Kidney (tissue), 14 donors: ENCODE data around the gene LCOR. TPM values are rescaled to one million over a fixed set of nuclear protein-coding genes. Genes with fewer than 3 reads are reported as not detected.

Experiments
- DNase-seq, 5 donors: peaks; one replicate each; pipeline ENCODE4 v3.0.0-alpha.2; 2013 to 2020
- FAIRE-seq: peaks from 2 replicates; lab custom pipeline; 2012; peaks lifted over from hg19 to GRCh38; lab: Jason Lieb, UNC
- H3K27ac ChIP-seq, 2 donors: one replicate each; pipeline ENCODE4 v1.7.0; 2013; ENCODE audit warnings: low read depth in 2 of 2, low read length in 2 of 2, inconsistent platforms in 1 of 2
- H3K27me3 ChIP-seq: one replicate; pipeline ENCODE4 v1.7.1; 2013; ENCODE audit warnings: low read length, inconsistent platforms; ENCODE audit not compliant: control insufficient read depth, insufficient read depth
- H3K36me3 ChIP-seq, 3 donors: one replicate each; pipeline versions ENCODE4 v1.7.0 to v1.7.1; 2013; ENCODE audit warnings: low read length in 3 of 3, control low read depth in 1 of 3, inconsistent platforms in 1 of 3; ENCODE audit not compliant: insufficient read depth in 3 of 3, control insufficient read depth in 2 of 3
- H3K4me1 ChIP-seq, 3 donors: one replicate each; pipeline versions ENCODE4 v1.7.0 to v1.7.1; 2013; ENCODE audit warnings: low read length in 3 of 3, inconsistent platforms in 1 of 3, low read depth in 1 of 3; ENCODE audit not compliant: control insufficient read depth in 2 of 3, insufficient read depth in 2 of 3
- H3K4me3 ChIP-seq, 3 donors: one replicate each; pipeline versions ENCODE4 v1.7.0 to v1.8.1; 2013; ENCODE audit warnings: low read length in 3 of 3, control low read depth in 1 of 3, inconsistent platforms in 1 of 3
- H3K9ac ChIP-seq, 3 donors: one replicate each; pipeline versions ENCODE4 v1.7.0 to v1.7.1; 2013; ENCODE audit warnings: low read length in 3 of 3, control low read depth in 1 of 3, inconsistent platforms in 1 of 3
- H3K9me3 ChIP-seq, 3 donors: one replicate each; pipeline versions ENCODE4 v1.7.0 to v1.7.1; 2013; ENCODE audit warnings: low read length in 3 of 3, control low read depth in 1 of 3, inconsistent platforms in 1 of 3; ENCODE audit not compliant: control insufficient read depth in 2 of 3, insufficient read depth in 1 of 3
- CTCF ChIP-seq: IDR thresholded peaks from 3 replicates; pipeline ENCODE4 v1.5.1; 2012; ENCODE audit warnings: mild to moderate bottlenecking, moderate library complexity, borderline replicate concordance; ENCODE audit not compliant: insufficient read depth; ENCODE audit errors: extremely low read depth
- intact Hi-C: fragments of 100-400 bp; cut with DNase I; formaldehyde crosslinking; loops from one replicate; pipeline ENCODE4 v1.11.1; 2022
- polyA plus RNA-seq: library from polyadenylated mRNA; stranded (reverse); fragments of 350-450 nt; fragmentation: Illumina TruSeq; extraction: RNeasy Lipid Tissue Mini Kit (QIAGEN cat#74804); gene quantifications from one replicate; pipeline ENCODE4 v1.2.3, GENCODE V29; 2014; ENCODE audit warnings: low read depth, low replicate concordance; ENCODE audit not compliant: insufficient read depth
- total RNA-seq: library from RNA; stranded (reverse); fragmentation: NEBNext Ultra II Directional; extraction: Animal tissue kit (Norgen Biotek cat#: 25700); gene quantifications from one replicate; pipeline ENCODE4 v1.2.1, GENCODE V29; 2021
- donor health status: control.
- donor health status: control.
- donor health status: control.
- donor health status: control.
- donor health status: control.
- donor health status: DM: yes; HTN: yes; CAD: no.
- donor health status: Normal renal cell carcinoma (clear cell type).

LCOR gene
- total and polyA plus RNA-seq, 2 donors from 2014 or later: 2.8 to 48.5 TPM

- H3K36me3 ChIP-seq: no peaks in the 10 kb centered on the region
- no peaks in the 10 kb centered on the region for H3K9me3 ChIP-seq
- intact Hi-C loops: no loop called here
- H3K4me3 ChIP-seq: no peak overlapping the region
- FAIRE-seq (no peak), DNase-seq (peak in 1 of 5 donors; percentile 46)
- no peak for TF ChIP-seq CTCF
- no peaks in the 10 kb centered on the region for H3K27me3 ChIP-seq
- H3K4me1 ChIP-seq: peaks cover 0 to 4% (median 0%) of the 10 kb centered on the region in 3 donors
- H3K27ac ChIP-seq: no peak overlapping the region
- no peak overlapping the region for H3K9ac ChIP-seq
Measured at GRCh38 chr10:97017474-97017903, 185.4 kb downstream of the LCOR start.

- TF ChIP-seq CTCF: no peak
- no peak overlapping the region for H3K27ac ChIP-seq
- no peaks in the 10 kb centered on the region for H3K27me3 ChIP-seq
- no peak overlapping the region for H3K9ac ChIP-seq
- FAIRE-seq: no peak
- no peaks in the 10 kb centered on the region for H3K36me3 ChIP-seq
- no peaks in the 10 kb centered on the region for H3K9me3 ChIP-seq
- DNase-seq: peak in 2 of 5 donors; percentile 29 to 55
- H3K4me1 ChIP-seq: peaks cover 0 to 4% (median 0%) of the 10 kb centered on the region in 3 donors
- no peak overlapping the region for H3K4me3 ChIP-seq
- intact Hi-C loops: no loop called here
Measured at GRCh38 chr10:97018251-97019212, 186.4 kb downstream of the LCOR start.

GRCh38 chr10:97019213-97019844, 187.2 kb downstream of the LCOR start:
- peak in 2 of 5 donors; percentile 9 to 45 for DNase-seq
- no peak overlapping the region for H3K9ac ChIP-seq
- H3K4me1 ChIP-seq: peaks cover 0 to 7% (median 0%) of the 10 kb centered on the region in 3 donors
- H3K36me3 ChIP-seq: no peaks in the 10 kb centered on the region
- H3K9me3 ChIP-seq: no peaks in the 10 kb centered on the region
- H3K4me3 ChIP-seq: no peak overlapping the region
- TF ChIP-seq CTCF: no peak
- FAIRE-seq: no peak
- intact Hi-C loops: no loop called here
- no peak overlapping the region for H3K27ac ChIP-seq
- H3K27me3 ChIP-seq: no peaks in the 10 kb centered on the region
